ENCODE measurements around the gene SOX12. TPM values are rescaled to one million over a fixed set of nuclear protein-coding genes. Genes with fewer than 3 reads are reported as not detected.

SOX12 gene
- polyA plus RNA-seq, 1 donor (not counting 4 experiments of a cell fraction or from before 2014, with no cell fraction given): 1.9 TPM

- H3K4me3 ChIP-seq (ENCODE audit: control insufficient read depth in 2 of 3, extremely low read depth in 1 of 3, insufficient read depth in 2 of 3, low read depth in 1 of 3, low read length in 3 of 3): no peak overlapping the region
- TF ChIP-seq CTCF (optimal IDR thresholded peaks at IDR 0.05 in 1 of 3, IDR thresholded peaks at IDR 0.05 in 1 of 3, conservative IDR thresholded peaks at IDR 0.05 in 1 of 3; ENCODE audit: extremely low read depth in 1 of 3, insufficient read depth in 2 of 3, low read length in 3 of 3): no peak
- no peak for TF ChIP-seq EZH2 (IDR thresholded peaks at IDR 0.05; ENCODE audit: low read length)
- peaks cover 4% of the 10 kb centered on the region for H3K9me1 ChIP-seq (ENCODE audit: control insufficient read depth, extremely low read depth, insufficient read depth, low read length)
- dilution Hi-C loops (cut with MboI; ENCODE audit: extremely low pct_ligation_motif_present, low sequenced_read_pairs): no loop called here
- no peak for DNase-seq (ENCODE audit: low read depth, low spot score)
- peaks cover 0 to 3% of the 10 kb centered on the region in 2 experiments for H3K36me3 ChIP-seq (ENCODE audit: control insufficient read depth in 2 of 2, extremely low read depth in 1 of 2, insufficient read depth in 2 of 2, low read length in 2 of 2)
- peaks cover 2% of the 10 kb centered on the region for H4K20me1 ChIP-seq (ENCODE audit: control insufficient read depth, extremely low read depth, insufficient read depth, low read length)
- FAIRE-seq: peak; percentile 70
- peaks cover 30% of the 10 kb centered on the region for H3K4me1 ChIP-seq (ENCODE audit: control insufficient read depth, extremely low read depth, insufficient read depth, low read length)
- no peaks in the 10 kb centered on the region for H3K27me3 ChIP-seq (ENCODE audit: control insufficient read depth, extremely low read depth, insufficient read depth, low read length)
- H3K9ac ChIP-seq (ENCODE audit: control insufficient read depth, extremely low read depth, insufficient read depth, low read length): no peak overlapping the region
- H3K27ac ChIP-seq (ENCODE audit: control insufficient read depth, insufficient read depth, low read length): no peak overlapping the region
- no peak overlapping the region for H2AFZ ChIP-seq (ENCODE audit: control insufficient read depth, low read length)
- no peaks in the 10 kb centered on the region for H3K79me2 ChIP-seq (ENCODE audit: control insufficient read depth, insufficient read depth, low read length)
- no peaks in the 10 kb centered on the region for H3K9me3 ChIP-seq (ENCODE audit: control insufficient read depth, low read depth, low read length)
- no peak overlapping the region for H3K4me2 ChIP-seq (ENCODE audit: control insufficient read depth, extremely low read depth, insufficient read depth, low read depth, low read length)
Observed at GRCh38 chr20:316316-317068, 8.9 kb upstream of the SOX12 start.

GRCh38 chr20:324177-325044 is 941 bp upstream of the SOX12 start:
- Histone ChIP-seq H4K20me1 (ENCODE audit: control insufficient read depth, extremely low read depth, insufficient read depth, low read length) (no peaks in the 10 kb centered on the region), H3K27me3 (ENCODE audit: control insufficient read depth, extremely low read depth, insufficient read depth, low read length) (no peaks in the 10 kb centered on the region), H3K79me2 (ENCODE audit: control insufficient read depth, insufficient read depth, low read length) (no peaks in the 10 kb centered on the region), H3K27ac (ENCODE audit: control insufficient read depth, insufficient read depth, low read length) (peak overlapping the region; percentile 91), H3K9ac (ENCODE audit: control insufficient read depth, extremely low read depth, insufficient read depth, low read length) (peak overlapping the region; percentile 97), H3K9me1 (ENCODE audit: control insufficient read depth, extremely low read depth, insufficient read depth, low read length) (no peaks in the 10 kb centered on the region), H3K4me3 (ENCODE audit: control insufficient read depth in 2 of 3, extremely low read depth in 1 of 3, insufficient read depth in 2 of 3, low read depth in 1 of 3, low read length in 3 of 3) (peak overlapping the region; percentile 45 to 94 (median 84)), H3K36me3 (ENCODE audit: control insufficient read depth in 2 of 2, extremely low read depth in 1 of 2, insufficient read depth in 2 of 2, low read length in 2 of 2) (peaks cover 2 to 3% of the 10 kb centered on the region in 2 experiments), H2AFZ (ENCODE audit: control insufficient read depth, low read length) (peak overlapping the region; percentile 78), H3K9me3 (ENCODE audit: control insufficient read depth, low read depth, low read length) (no peaks in the 10 kb centered on the region), H3K4me2 (ENCODE audit: control insufficient read depth, extremely low read depth, insufficient read depth, low read depth, low read length) (peak overlapping the region; percentile 98), H3K4me1 (ENCODE audit: control insufficient read depth, extremely low read depth, insufficient read depth, low read length) (peaks cover 24% of the 10 kb centered on the region)
- no peak for DNase-seq (ENCODE audit: low read depth, low spot score)
- dilution Hi-C loops (cut with MboI; ENCODE audit: extremely low pct_ligation_motif_present, low sequenced_read_pairs): loop anchor here (10.0 kb wide), 1 partner anchor 80 kb away; no protein-coding TSS in a partner anchor
- TF ChIP-seq CTCF (optimal IDR thresholded peaks at IDR 0.05 in 1 of 3, IDR thresholded peaks at IDR 0.05 in 1 of 3, conservative IDR thresholded peaks at IDR 0.05 in 1 of 3; ENCODE audit: extremely low read depth in 1 of 3, insufficient read depth in 2 of 3, low read length in 3 of 3) (peak in 2 of 3 experiments; percentile 19 to 25), EZH2 (IDR thresholded peaks at IDR 0.05; ENCODE audit: low read length) (no peak)
- peak; percentile 13 for FAIRE-seq
